OCI-M1 (cell line): ENCODE results near the gene SPRN.
"Not testable (repeated sequence)": the region's sequence is repeated elsewhere in the genome, so short reads cannot be mapped to it uniquely, and the experiment has no call there.

Experiments
- DNase-seq: peaks from one replicate; lab custom pipeline; 2025; lab: John Stamatoyannopoulos, UW

The SPRN gene

DNA sequence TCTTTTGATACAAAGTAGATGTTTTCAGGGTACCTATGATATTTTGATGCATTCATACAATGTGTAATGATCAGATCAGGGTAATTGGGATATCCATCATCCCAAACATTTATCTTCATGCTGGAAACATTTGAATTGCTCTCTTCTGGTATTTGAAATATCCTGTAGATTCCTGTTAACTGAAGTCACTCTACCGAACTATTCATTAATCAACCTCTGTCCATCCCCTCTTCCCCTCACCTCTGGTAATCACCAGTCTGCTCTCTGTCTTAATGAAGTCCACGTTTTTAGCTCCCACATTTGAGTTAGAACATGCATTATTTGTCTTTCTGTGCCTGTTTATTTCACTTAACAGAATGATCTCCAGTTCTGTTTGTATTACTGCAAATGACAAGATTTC lies 19.2 kb downstream of the SPRN start:
- no peak for DNase-seq

DNA sequence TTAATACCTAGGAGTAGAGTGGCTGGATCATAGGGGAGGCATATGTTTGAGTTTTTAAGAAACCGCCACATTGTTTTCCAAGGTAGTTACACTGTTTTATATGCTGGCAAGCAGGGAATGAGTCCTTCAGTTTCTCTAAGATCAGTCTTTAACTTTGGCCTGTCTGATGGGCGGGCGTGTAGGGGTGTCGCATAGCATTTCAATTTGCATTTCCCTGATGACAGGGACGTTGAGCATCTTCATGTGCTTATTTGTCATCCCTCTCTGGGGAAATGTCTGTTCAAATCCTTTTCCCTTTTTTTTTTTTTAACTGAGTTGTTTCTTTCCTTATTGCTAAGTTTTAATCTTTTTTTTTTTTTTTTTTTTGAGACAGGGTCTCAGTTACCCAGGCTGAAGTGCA lies 20.6 kb downstream of the SPRN start:
- no peak for DNase-seq

DNA sequence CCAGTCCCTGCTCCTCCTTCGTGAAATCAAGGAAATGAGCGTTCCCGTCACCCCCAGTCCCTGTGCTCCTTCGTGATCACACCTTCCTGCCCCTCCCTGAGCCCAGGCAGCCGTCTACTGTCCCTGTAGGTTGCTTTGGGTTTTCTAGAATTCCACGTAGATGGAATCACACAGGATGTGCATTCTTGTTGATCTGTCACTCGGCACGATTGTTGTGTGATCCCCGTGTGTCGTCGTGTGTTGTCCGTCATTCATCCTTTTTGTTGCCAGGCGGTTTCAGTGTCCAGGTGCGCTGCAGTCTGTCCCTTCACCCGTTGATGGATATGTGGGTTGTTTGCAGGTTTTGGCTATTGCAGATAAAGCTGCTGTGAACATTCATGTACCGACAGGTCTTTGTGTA lies 21.1 kb downstream of the SPRN start:
- DNase-seq: no peak

DNA sequence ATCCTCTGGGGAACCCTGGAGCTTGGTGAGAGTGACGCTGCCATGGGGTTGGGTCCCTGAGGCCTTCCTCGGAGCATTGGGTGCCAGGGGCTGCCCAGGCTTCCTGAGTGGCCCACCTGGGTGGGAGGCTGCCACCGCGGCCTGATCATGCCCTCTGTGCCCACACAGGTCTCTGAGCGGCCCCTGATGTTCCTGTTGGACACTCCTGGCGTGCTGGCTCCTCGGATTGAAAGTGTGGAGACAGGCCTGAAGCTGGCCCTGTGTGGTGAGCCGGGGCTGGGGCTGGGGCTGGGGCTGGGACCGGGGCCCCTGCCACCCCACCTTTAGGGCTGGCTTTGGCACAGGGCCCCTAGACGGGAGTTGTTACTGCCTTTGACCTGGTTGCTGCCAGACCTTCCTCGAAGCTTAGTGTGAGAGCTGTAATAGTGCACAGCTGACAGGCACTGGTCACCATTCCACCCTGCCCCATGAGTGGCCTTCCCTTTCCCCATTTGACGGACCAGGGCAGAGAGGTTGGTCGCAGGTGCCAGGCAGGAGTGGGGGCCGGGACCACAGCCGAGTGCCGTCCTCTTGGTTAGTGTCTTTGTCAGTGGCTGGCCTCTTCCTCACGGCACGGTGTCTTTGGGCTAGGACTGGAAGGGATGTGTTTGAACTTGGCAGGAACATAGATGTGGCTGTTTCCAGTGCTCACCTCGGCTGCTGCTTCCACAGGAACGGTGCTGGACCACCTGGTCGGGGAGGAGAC lies 22.3 kb downstream of the SPRN start:
- DNase-seq: no peak

DNA sequence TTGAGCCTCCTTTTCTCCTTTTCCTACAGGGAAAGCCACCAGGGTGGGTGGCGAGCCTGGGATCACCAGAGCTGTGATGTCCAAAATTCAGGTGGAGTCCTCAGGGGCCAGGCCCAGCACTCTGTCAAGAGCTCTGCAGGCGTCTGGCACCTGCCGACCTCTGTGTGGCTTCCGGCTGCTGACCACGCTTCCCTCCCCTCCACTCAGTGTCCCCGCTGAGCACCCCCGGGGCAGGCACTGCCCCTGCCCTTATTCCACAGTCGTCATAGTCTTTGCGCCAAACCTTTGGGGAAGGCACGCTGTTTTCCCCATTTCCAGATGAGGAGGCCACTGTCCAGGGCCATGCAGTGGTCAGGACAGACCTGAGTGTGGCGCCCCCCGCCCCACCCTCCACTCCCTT lies 22.9 kb downstream of the SPRN start:
- DNase-seq: no peak

DNA sequence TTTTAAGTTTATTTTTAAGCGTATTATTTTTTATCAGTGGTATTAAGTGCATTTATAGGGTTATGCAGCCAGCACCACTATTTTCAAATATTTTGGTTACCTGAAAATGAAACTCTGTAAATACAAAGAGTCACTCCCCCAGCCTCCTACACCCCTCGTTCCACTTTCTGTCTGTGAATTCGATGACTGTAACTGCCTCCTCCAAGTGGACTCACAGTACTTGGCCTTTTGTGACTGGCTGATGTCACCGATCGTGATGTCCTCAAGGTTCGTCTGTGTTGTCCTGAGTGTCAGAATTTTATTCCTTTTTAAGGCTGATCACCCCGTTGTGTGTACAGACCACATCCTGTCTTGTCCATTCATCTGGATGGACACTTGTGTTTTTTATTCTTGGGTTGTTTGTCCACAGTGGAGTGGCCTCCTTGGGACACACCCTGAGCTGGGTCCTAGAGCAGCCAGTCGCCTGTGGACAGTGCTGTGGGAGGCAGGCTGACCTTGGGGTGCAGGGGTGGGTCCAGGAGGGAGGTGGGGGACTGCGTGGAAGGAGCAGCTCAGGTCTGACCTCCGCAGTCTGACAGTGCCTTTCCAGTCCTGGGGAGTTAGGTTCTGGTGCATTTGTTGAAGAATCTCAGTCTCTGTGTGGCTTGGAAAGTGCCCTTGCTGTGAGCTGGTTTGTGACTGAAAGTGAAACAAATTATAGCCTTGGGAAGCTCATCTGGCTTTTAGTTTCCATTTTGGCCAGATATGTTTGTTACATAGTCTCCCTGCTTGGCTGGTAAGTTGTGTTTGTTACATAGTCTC lies 23.6 kb downstream of the SPRN start:
- no peak for DNase-seq

DNA sequence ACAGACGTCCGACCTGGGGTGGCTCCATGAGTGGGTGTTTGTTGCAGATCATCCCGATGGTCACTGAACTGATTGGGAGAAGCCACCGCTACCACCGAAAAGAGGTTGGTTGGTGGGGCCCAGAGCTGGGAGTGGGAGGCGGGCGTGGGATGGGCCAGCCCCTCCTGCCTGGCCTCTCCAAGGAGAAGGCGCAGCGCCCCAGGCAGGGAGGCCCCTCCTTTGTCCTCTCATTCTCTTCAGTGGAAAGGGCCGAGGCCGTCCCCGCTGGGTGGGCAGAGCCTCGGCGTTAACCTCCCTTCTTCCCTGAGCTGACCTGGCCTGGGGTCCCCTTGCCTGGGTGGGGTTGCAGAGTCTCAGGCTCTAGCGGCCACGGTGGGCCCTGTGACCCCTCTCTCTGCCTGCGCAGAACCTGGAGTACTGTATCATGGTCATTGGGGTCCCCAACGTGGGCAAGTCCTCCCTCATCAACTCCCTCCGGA lies 25.3 kb downstream of the SPRN start:
- DNase-seq: no peak

DNA sequence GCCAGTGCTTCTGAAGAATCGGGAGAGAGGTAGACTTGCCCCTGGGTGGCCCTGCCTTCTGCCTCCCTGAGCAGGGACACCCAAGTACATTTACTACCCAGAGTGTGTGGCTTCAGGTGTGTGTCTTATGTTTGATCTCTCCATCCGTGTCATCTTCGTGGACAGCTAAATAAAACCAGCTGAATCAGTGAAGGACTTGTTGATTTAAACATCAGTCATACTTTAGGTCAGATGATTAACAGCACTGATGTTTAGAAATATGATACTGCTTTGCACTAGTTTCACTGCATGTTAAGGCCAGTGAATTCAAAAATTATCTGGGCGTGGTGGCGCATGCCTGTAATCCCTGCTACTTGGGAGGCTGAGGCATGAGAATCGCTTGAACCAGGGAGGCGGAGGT lies 26.5 kb downstream of the SPRN start:
- no peak for DNase-seq

DNA sequence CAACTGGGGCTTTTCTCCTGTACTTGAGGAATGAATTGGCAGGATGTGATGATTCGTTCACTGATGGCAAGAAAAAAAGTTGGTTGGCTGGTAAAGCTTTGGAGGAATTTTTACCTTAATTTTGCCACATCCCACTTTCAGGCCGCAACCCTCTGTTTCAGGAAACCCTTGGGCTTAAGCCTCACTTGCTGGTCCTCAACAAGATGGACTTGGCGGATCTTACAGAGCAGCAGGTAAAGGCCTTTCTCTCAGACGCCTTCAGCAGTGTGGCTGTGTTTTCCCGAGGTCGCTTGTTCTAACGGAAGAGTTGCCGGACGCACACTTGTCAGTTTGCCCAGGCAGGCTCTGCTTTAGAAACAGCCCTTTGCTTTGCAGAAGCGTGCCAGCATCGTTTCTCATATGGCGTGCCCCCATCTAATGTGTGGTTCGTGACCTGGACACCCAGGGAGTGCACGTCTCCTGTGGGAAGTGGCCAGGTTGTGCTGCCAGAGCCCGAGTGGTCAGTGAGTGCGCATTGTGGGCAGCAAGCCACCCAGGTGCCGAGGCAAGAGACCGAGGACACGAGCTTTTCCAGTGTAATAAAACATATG lies 28.3 kb downstream of the SPRN start:
- DNase-seq: no peak

DNA sequence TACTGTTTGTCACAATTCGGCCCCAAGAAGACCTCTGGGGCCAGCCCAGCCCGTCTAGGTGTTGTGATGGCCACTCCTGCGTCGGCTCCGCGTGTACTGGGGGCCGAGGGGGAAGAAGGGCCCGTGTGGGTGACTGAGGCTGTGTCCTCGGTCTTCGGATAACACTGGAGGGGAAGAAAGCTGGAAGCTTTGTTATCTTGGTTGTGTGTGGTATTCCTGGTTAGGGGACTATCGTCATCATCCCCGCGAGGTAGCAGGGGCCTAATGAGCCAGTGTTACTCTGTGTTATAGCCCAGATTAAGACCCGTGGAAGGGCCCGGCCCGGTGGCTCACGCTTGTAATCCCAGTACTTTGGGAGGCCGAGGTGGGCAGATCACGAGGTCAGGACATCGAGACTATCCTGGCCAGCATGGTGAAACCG lies 29.6 kb downstream of the SPRN start:
- DNase-seq: peak; percentile 74

DNA sequence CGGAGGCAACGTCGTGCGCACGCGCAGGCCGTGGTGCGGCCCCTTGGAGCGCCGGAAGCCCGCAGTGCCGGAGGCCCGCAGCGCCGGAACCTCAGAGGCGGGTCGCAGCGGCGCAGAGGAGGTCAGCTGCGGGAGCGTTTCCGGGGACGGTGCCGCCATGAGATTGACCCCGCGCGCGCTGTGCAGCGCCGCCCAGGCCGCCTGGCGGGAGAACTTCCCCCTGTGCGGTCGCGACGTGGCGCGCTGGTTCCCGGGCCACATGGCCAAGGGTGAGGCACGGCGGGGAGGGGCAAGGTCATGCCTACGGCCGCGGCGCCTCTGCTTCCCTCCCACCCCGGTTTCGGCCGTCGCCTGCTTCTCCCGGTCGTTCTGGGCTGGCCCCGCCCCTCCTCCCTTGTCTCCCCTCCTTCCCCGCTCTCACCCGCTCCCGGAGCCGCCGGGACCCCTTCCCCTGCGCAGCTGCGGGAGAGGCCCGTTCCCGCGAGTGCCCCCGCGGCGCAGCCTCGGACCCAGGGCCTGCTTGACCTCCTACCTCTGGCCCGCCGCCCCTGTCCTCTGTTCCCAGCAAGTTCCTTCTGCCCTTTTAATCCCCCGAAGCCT lies 30.3 kb downstream of the SPRN start, which contains the start of gene MTG1:
Gene MTG1, plus strand, starts transcription at position 94 of the 600 bp plus-strand sequence. Its CDS starts 64 bp downstream, at position 158.
- peak; percentile 99 for DNase-seq

DNA sequence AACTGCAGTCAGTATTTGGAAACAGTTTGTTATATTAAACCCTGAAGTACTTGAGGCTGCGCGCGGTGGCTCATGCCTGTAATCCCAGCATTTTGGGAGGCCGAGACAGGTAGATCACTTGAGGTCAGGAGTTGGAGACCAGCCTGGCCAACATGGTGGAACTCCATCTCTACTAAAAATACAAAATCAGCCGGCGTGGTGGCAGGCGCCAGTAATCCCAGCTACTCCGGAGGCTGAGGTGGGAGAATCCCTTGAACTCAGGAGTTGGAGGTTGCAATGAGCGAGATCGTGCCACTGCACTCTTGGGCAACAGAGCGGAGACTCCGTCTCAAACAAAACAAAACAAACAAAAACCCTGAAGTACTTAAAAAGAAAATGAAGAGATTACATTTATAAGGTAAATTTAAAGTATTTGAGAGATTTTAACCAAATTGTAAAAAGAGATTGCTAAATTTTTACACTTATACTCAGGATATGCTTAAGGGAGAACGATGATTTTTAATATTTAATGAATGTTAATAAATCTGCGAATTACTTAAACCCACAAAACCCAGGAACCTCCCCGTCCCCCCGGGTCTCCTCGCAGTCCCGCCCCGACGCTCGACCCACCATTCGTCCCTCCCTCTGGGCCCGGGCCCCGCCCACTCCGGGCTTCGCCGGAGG lies 30.9 kb downstream of the SPRN start:
- no peak for DNase-seq

DNA sequence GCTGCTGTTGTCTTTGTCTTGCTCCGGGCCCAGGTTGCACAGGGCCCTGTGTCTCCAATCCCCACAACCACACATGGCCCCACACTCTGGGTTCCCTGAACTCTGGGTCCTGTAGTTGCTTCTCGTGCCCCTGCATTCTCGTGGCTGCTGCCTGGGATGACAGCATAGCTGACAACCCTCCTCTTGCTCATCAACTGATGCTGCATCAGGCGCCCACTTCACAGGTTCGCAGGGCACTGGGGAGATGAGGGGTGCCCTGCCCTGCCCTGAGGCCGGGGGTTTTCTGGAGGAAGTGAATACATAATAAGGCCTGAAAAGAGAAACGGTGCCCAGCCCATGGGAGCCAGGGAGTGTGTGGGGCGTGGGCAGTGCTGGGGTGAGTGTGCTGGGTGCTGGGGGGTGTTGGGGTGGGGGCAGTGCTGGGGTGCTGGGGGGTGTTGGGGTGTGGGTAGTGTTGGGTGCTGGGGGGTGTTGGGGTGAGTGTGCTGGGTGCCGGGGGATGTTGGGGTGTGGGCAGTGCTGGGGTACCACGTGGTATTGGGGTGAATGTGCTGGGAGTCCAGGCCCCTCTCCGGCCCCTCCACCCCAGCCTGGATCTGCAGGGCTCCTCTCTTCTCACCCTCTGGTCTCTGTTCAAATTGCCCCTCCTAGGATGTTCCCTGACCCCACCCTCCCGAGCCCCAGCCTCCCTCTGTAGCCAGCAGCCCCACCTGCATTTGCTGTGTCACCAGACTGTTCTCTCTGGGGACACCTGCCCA lies 32.5 kb downstream of the SPRN start:
- no peak for DNase-seq

DNA sequence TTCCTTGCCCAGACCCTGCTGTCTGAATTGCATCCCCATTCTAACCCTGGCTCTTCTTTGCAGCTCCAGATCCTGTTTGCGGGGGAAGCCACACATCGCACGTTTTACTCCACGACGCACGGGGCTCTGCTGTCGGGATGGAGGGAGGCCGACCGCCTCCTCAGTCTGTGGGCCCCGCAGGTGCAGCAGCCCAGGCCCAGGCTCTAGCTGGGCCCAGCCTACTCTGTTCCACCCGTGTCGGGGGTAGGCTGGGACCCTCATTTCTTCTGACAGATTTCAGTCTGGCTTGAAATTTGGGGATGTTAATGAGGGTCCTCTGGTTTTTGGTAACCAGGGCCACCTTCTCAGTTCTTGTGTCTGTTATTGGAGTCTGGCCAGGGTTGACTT lies 33.2 kb downstream of the SPRN start:
- DNase-seq: no peak

DNA sequence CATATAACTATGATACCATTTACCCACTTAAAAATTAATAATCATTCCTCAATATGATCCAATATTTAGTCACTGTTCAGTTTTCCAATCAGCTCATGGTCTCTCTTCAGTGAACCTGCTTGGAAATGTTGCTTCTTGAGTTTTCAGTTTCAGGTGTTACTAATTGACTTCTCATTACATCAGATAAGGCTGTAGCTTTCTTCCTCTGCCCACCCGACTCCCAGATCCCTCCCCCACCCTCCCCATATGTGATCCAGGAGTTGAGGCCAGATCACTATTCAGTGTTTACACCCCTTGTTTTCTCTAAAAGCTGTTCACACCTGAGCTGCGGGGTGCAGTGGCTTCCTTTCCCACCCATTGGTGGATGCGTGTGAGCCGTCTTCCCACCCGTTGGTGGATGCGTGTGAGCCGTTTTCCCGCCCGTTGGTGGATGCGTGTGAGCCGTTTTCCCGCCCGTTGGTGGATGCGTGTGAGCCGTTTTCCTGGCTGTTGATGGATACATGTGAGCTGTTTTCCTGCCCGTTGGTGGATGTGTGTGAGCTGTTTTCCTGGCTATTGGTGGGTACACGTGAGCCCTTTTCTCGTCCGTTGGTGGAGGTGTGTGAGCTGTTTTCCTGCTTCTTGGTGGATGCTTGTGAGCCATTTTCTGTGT lies 33.7 kb downstream of the SPRN start:
- DNase-seq: no peak

DNA sequence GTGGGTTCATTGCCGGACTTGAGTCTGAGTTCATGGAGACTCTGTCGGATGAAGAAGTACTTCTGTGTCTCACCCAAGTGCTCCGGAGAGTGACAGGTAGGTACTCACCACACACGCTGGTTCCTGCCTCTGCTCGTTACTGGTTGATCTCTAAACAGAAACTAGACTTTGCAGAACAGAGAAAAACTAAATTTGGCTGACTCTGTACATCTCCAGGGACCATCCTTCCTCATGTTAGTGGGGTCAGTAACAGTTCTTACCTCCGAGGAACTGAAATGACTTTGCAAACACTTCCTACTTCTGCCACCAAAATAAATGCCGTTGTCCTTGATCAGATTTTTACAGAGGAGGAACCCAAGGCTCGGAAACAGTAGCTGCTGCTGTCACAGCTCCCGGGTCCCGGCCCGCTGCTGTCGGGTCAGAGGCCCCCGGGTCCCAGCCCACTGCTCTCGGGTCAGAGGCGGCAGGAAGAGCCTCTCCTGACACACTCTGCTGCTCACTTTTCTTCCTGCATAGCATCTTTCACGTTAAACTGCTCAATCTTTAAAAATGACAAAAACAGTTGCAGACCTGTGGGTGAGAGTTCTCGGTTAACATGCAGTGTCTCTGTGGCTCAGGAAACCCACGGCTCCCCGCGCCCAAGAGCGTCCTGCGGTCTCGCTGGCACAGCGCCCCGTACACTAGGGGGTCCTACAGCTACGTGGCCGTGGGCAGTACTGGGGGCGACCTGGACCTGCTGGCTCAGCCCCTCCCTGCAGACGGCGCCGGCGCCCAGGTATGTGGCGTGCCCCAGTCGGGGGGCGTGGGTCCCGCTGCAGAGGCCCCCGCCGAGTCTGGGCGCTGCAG lies 35.2 kb downstream of the SPRN start:
- DNase-seq: peak; percentile 76

DNA sequence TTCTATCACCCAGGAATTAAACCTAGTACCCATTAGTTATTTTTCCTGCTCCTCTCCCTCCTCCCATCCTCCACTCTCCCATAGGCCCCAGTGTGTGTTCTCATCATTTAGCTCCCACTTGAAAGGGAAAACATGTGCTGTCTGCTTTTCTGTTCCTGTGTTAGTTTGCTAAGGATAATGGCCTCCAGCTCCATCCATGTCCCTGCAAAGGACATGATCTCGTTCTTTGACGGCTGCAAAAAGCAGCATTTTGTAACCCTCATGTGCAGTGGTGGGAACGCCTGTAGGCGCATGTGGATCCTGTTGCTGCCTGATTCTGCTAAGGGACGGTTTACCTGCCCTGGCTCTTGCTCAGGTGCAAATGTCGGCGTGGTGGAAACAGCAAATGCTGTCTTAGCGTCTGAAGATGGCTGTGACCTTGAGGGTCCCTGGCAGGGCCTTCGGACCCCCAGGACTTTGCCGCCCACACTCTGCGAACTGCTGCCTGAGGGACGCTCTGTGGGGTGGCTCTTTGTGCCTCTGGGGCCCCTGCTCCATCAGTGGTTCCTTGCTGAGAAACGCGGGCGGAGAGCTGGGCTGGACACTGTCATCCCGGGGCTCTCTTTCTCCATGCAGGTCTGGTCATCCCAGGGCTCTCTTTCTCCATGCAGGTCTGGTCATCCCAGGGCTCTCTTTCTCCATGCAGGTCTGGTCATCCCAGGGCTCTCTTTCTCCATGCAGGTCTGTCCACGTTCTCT lies 36.0 kb downstream of the SPRN start:
- peak; percentile 91 for DNase-seq

DNA sequence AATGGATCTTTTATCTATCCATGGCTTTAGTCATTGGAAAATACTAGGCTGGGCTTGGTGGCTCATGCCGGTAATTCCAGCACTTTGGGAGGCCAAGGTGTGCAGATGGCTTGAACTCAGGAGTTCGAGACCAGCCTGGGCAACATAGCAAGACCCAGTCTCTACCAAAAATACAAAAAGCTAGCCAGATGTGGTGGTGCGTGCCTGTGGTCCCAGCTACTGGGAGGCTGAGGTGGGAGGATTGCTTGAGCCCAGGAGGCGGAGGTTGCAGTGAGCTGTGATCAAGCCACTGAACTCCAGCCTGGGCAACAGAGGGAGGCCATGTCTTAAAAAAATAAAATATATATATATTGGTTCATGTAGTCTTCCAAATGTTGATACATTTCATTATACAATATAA lies 37.5 kb downstream of the SPRN start:
- DNase-seq: not testable (repeated sequence)

DNA sequence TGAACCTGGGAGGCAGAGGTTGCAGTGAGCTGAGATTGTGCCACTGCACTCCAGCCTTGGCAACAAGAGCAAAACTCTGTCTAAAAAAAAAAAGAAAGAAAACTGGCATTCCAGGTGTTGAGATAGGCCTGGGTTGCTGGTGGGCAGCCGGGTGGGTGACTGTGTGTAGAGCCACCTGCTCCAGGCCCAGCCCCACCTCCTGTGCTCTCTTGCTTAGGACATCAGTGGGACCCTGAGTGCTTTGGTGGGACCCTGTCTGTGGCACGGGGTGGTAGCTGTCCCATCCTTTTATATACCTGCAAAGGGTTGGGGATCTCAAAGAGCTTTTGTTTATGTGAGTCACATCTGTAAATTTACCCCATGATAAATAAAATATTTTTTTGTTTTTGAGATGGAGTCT lies 39.2 kb downstream of the SPRN start:
- no peak for DNase-seq
